22Rv1 (cell line): Measurements from ENCODE around the gene SLFN5.

ENCODE experiments used
- ZFX ChIP-seq: fragments of 450-650 bp; IDR thresholded peaks from 2 replicates; pipeline ENCODE4 v1.6.1; 2017; ENCODE audit warnings: antibody characterized with exemption, borderline replicate concordance
- TF ChIP-seq, protein P1 (sequence below): fragments of 450-650 bp; IDR thresholded peaks from 2 replicates; pipeline ENCODE4 v1.5.1; 2017; ENCODE audit warnings: mild to moderate bottlenecking

DNA sequence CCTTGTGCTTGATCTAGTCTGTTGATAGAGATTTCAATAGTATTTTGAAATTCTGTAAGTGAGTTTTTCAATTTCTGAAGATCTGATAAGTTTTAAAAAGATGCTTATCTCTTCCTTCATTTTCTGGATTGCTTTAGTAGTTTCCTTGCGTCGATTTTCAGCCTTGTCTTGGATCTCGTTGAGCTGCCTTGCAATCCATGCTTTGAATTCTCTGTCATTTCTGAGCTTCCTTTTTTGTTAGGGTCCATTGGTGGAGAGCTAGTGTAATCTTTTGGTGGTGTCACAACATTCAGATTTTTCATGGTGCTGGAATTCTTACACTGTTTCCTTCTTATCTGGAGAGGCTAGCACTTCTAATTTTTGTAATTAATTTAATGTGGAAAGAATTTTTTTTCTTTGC is 69.5 kb downstream of the SLFN5 start:
- TF ChIP-seq, protein P1, sequence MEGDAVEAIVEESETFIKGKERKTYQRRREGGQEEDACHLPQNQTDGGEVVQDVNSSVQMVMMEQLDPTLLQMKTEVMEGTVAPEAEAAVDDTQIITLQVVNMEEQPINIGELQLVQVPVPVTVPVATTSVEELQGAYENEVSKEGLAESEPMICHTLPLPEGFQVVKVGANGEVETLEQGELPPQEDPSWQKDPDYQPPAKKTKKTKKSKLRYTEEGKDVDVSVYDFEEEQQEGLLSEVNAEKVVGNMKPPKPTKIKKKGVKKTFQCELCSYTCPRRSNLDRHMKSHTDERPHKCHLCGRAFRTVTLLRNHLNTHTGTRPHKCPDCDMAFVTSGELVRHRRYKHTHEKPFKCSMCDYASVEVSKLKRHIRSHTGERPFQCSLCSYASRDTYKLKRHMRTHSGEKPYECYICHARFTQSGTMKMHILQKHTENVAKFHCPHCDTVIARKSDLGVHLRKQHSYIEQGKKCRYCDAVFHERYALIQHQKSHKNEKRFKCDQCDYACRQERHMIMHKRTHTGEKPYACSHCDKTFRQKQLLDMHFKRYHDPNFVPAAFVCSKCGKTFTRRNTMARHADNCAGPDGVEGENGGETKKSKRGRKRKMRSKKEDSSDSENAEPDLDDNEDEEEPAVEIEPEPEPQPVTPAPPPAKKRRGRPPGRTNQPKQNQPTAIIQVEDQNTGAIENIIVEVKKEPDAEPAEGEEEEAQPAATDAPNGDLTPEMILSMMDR: no peak
- no peak for TF ChIP-seq ZFX
